IPS-18a (cell line): ENCODE data around the gene TSEN54.

Source experiments
- H3K27ac ChIP-seq: one replicate; pipeline ENCODE4 v1.5.1; 2013; ENCODE audit warnings: low read length
- H3K27me3 ChIP-seq: one replicate; pipeline ENCODE4 v1.6.1; 2013; ENCODE audit warnings: mild to moderate bottlenecking, low read length; ENCODE audit not compliant: control insufficient read depth, insufficient read depth
- H3K36me3 ChIP-seq: one replicate; pipeline ENCODE4 v1.6.1; 2013; ENCODE audit warnings: low read depth, low read length; ENCODE audit not compliant: control insufficient read depth
- H3K4me1 ChIP-seq: one replicate; pipeline ENCODE4 v1.6.1; 2013; ENCODE audit warnings: low read depth, low read length; ENCODE audit not compliant: control insufficient read depth
- H3K4me3 ChIP-seq: one replicate; pipeline ENCODE4 v1.5.1; 2013; ENCODE audit warnings: low read length
- H3K9ac ChIP-seq: one replicate; pipeline ENCODE4 v1.6.1; 2013; ENCODE audit warnings: mild to moderate bottlenecking, low read length, moderate library complexity
- H3K9me3 ChIP-seq: one replicate; pipeline ENCODE4 v1.6.1; 2013; ENCODE audit warnings: low read depth, low read length; ENCODE audit not compliant: control insufficient read depth

Gene TSEN54

DNA sequence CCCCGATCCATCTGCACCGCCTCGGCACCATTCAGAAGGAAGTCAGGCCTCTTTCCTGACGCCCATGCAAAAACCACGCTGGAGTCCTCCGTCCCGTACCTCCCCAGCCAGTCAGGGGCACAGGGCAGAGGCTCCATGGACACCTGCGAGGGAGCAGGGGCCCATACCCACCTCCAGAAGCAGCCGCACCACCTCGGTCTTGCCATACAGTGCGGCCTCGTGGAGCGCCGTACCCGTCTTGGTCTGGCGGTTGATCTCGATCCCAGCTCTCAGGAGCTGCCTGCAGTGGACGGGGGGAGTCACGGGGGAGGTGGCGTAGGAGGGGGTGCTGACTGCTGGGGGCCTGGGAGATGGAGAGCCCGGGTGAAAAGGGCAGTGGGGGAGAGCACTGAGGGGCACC lies 10.2 kb upstream of the TSEN54 start:
- Histone ChIP-seq H3K9me3 (no peaks in the 10 kb centered on the region), H3K4me3 (no peak overlapping the region), H3K27ac (no peak overlapping the region), H3K36me3 (peaks cover 9% of the 10 kb centered on the region), H3K9ac (no peak overlapping the region), H3K27me3 (no peaks in the 10 kb centered on the region), H3K4me1 (no peaks in the 10 kb centered on the region)

DNA sequence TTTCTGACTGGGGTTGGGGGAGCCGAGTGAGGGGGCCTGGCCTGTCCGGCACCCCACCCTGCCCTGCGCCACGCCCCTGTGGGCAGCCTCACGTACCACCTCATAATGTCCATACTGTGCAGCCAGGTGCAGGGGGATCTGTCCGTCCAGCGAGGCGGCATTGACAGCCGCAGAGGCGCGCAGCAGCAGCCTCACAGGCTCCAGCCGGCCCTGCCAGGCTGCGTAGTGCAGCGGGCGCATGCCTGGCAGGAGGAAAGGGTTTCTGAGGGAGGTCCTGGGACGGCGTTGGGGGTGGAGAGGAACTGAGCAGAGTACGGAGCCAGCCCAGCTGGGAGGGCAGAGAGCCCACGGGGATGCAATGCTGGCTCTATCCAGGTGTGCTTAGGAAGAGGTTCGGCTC lies 9.4 kb upstream of the TSEN54 start:
- Histone ChIP-seq H3K27ac (no peak overlapping the region), H3K4me1 (no peaks in the 10 kb centered on the region), H3K9me3 (no peaks in the 10 kb centered on the region), H3K27me3 (no peaks in the 10 kb centered on the region), H3K9ac (no peak overlapping the region), H3K4me3 (no peak overlapping the region), H3K36me3 (peaks cover 9% of the 10 kb centered on the region)

DNA sequence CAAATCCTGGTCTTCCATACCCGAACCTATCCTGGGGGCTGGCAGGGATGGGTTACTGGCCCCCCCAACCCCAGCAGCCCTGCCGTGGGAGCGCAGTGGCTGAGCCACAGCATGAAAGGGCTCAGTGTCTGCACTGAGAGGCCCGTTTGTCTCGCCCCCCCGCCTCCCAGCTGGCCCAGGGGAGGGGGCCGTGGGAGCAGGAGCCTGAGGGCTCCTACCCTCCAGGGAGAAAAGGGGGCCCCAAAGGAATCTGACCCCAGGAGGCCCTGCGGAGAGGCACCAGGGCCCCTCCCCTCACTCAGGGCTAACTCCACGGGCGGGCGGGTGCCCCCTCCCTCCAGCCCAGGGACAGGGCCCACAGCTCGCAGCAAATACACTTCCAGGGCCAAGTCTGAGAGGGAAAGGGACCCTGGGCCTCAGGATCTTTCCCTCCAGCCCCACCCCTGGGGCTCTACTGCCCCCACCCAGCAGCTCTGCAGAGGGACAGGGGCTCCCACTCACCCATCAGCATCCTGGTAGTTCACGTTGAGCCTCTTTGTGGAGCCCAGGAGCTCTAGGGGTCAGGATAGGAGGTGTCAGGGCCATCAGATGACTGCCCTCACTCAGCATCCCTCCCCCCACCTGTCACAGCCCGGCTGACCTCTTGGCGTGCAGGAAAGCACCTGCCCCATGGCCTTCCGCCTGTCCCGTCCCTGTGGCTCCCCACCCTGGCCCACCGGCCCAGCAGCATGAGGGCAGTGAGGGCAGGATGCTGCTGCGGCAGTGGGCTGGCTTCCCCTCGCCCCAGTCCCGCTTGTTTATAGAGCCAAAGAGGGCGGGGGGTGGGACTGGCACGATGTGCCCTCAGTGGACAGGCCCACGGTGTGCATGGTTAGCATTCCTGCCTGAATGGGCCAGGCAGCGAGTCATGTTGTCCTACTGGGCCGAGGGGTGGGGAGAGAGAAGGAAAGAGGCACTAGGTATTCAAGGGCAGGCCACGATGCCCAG lies 8.3 kb upstream of the TSEN54 start:
- Histone ChIP-seq H3K4me3 (no peak overlapping the region), H3K9me3 (no peaks in the 10 kb centered on the region), H3K9ac (no peak overlapping the region), H3K36me3 (peaks cover 9% of the 10 kb centered on the region), H3K27ac (no peak overlapping the region), H3K4me1 (no peaks in the 10 kb centered on the region), H3K27me3 (no peaks in the 10 kb centered on the region)

DNA sequence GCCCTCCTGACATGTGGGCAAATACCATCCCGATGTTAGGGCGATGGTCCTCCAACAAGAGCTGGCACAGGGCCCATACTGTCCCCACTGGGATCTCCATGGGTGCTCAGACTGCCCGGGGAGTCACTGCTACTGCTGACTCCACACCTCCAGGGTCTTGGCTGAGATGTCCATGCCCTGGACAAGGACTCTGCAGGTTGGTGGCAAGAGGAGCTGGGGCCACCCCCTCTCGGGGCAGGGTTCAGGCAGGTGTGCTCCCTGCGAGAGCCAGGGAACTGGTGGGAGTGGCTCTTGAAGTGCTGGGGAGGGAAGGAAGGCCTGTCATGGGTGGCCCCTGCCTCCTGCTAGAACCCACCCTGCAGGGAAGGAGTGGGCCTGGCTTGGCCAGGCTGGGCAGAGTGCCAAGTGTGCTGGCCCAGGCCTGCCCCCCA lies 7.4 kb upstream of the TSEN54 start:
- Histone ChIP-seq H3K9ac (no peak overlapping the region), H3K27me3 (no peaks in the 10 kb centered on the region), H3K9me3 (no peaks in the 10 kb centered on the region), H3K36me3 (peaks cover 9% of the 10 kb centered on the region), H3K4me1 (no peaks in the 10 kb centered on the region), H3K4me3 (no peak overlapping the region), H3K27ac (no peak overlapping the region)

DNA sequence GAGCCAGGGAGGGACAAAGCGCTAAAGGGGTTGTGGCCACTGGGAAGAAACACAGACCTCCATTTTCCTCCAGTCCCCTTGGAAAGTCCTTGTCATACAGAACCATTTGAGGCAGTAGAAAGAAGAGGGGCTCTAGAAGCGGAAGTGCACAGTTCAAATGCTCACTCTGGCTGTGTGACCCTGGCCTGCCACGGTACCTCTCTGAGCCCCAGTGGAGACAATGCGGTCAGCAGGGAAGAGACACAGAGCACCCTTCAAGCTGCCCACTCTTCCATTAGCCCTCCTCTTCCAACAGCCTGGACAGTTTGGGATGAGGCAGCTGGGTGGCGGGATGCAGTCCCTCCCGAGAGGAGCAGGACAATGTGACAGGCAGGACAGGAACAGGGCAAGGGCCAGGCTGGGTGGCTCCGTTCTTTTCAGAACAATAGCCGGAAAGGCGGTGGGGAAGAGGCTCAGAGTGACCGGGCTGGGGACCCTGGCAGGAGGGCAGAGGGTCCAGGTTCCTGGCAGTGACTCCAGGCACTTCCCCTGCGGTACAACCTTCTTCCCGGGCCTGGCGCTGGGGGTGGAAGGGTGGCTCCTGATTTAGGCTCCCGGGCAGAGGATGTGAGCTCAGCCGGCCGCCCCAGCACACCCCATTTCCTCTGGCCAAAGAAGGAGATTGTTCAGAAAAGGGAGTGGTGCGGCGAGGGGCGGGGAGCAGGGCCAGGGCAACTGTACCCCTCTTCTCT lies 6.6 kb upstream of the TSEN54 start:
- Histone ChIP-seq H3K4me3 (no peak overlapping the region), H3K9me3 (no peaks in the 10 kb centered on the region), H3K27me3 (no peaks in the 10 kb centered on the region), H3K36me3 (peaks cover 9% of the 10 kb centered on the region), H3K27ac (no peak overlapping the region), H3K4me1 (no peaks in the 10 kb centered on the region), H3K9ac (no peak overlapping the region)

DNA sequence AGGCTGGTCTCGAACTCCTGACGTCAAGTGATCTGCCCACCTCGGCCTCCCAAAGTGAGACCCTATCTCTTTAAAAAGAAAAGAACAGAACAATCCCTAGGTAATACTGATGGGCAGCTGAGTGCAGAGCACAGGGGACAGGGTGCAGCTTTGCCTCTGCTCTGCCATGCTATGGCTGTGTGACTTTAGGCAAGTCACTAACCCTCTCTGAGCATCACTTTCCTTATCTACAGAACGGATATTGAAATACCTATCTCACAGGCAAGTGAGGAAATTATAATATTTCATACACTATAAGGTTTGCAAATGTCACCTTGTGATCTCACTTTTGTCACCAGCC lies 5.1 kb upstream of the TSEN54 start:
- Histone ChIP-seq H3K36me3 (peaks cover 4% of the 10 kb centered on the region), H3K27ac (no peak overlapping the region), H3K4me1 (no peaks in the 10 kb centered on the region), H3K9me3 (no peaks in the 10 kb centered on the region), H3K9ac (no peak overlapping the region), H3K4me3 (no peak overlapping the region), H3K27me3 (no peaks in the 10 kb centered on the region)

DNA sequence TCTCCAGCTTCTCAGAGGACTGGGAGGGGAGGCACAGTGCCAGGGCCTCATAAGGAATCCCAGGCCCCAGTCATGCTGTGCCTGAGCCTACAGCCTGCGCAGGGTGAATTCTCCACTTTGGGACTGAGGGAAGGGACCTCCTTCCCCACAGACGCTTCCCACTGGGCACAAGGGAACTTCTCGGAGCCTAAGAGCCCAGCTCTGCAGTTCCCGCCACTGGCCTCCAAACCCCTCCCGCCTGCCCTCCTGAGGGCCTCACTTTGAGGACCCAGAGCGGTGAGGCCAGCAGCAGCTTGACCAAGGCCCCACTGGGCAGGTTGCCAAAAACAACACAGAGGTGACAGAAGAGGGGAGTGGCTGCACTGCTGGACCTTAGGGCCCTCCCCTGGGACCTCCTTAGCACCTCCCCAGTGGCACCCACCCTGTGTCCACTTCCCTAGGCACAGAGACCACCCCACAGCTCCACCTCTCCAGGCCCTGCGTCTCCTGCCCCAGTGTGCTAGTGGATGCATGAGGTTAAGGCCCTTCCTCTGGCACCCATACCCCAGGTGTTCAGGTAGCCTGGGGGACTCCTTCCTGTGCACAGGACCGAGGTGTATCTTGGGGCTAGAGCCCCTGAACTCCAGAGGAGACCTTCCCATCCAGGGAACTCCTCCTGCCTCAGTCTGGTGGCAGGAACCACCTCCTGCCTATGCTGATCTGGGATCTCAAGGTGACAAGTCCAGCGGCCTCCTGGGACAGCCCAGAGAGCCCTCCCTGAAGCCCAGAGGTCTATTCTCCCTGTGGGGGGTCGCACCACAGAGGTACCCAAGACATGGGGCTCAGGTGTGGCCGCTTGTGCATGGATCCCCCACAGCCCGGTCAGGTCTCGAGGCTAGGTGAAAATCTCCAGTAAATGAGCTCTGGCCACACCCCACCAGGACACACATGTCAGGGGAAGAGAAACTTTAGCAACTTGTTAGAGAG lies 4.4 kb upstream of the TSEN54 start:
- H3K9me3 ChIP-seq: no peaks in the 10 kb centered on the region
- no peak overlapping the region for H3K27ac ChIP-seq
- H3K9ac ChIP-seq: no peak overlapping the region
- H3K4me1 ChIP-seq: no peaks in the 10 kb centered on the region
- no peak overlapping the region for H3K4me3 ChIP-seq
- no peaks in the 10 kb centered on the region for H3K27me3 ChIP-seq
- H3K36me3 ChIP-seq: peaks cover 4% of the 10 kb centered on the region

DNA sequence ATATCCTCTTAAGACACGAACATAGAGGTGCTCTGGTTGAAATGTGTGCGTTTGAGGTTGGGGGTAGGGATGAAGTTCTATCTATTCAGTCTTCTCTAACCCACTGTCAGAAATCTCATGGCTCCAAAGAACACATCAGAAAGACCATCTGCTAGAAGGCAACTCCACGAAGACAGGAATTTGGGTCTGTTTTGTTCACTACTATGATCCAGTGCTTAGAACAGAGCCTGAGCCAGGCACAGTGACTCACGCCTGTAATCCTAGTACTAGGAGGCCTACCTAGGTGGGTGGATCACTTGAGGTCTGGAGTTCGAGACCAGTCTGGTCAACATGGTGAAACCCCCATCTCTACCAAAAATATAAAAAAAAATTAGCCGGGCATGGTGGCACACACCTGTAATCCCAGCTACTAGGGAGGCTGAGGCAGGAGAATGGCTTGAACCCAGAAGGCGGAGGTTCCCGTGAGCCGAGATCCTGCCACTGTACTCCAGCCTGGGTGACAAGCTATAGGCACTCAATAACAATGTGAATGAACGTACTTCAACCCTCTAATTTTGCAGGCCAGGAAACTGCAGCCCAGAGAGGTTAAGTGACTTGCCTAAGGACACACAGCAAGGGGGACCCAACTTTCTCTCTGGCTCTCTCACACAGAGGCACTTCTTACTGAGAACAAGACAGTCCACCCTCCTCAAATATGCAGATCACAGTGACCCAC lies 3.2 kb upstream of the TSEN54 start:
- H3K9ac ChIP-seq: no peak overlapping the region
- no peaks in the 10 kb centered on the region for H3K9me3 ChIP-seq
- no peaks in the 10 kb centered on the region for H3K27me3 ChIP-seq
- peaks cover 3% of the 10 kb centered on the region for H3K4me1 ChIP-seq
- H3K36me3 ChIP-seq: peaks cover 4% of the 10 kb centered on the region
- H3K4me3 ChIP-seq: no peak overlapping the region
- H3K27ac ChIP-seq: no peak overlapping the region

DNA sequence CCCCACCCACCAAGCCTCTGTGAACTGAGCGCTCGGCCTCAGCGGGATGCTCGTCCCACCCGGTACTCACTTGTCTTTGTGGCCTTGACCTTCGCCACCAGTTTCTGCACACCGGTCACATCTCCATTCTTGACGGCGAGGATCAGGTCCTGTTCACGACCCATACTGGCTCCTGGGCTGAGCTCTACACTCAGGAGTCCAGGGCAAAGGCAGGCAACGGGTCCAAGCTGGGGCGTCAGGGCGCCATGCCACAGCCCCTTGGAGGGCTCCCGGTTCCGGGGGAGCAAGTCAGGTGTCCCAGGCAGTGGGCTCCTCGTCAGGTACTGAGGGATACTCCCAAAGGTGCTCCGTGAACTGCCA lies 2.7 kb upstream of the TSEN54 start:
- no peak overlapping the region for H3K9ac ChIP-seq
- no peak overlapping the region for H3K27ac ChIP-seq
- no peaks in the 10 kb centered on the region for H3K9me3 ChIP-seq
- H3K36me3 ChIP-seq: peaks cover 4% of the 10 kb centered on the region
- no peak overlapping the region for H3K4me3 ChIP-seq
- peaks cover 3% of the 10 kb centered on the region for H3K4me1 ChIP-seq
- H3K27me3 ChIP-seq: no peaks in the 10 kb centered on the region

DNA sequence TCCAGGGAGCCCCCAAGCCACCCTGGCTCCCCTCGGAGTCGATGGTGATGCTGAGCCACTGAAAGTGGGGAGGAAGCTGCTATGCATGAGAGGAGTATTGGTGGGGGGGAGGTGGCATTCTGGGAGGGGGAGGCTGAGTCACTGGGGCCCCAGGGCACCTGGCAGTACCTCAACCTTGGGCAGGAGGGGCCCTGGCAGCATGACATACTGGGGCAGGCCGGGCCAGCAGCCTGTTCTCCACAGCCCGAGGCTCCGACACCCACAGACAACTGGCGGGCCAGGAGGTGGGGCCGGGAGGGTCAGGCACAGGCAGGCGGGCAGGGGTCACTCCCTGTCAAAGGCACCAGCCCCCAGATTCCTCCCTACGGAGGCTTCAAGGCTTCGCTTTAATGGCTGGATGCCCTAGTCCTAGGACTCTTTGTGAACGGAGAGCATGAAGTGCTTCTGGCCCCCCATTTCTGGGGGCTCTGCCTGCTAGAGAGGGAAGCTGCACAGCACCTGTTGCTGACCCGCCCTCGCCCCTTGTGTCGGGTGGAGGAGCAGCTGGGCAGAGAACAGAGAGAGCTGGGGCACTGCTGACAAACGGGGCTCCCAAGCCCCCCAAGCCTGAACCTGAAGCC lies 1.9 kb upstream of the TSEN54 start:
- peaks cover 4% of the 10 kb centered on the region for H3K36me3 ChIP-seq
- no peak overlapping the region for H3K27ac ChIP-seq
- H3K27me3 ChIP-seq: no peaks in the 10 kb centered on the region
- no peaks in the 10 kb centered on the region for H3K9me3 ChIP-seq
- peak overlapping the region; percentile 87 for H3K4me3 ChIP-seq
- peak overlapping the region; percentile 68 for H3K9ac ChIP-seq
- peaks cover 3% of the 10 kb centered on the region for H3K4me1 ChIP-seq
